Measurements from ENCODE around the gene MYCN.

Gene MYCN

GRCh38 chr2:15931319-15931890 lies 8.9 kb upstream of the MYCN start:
- DNase-seq, result no peak

GRCh38 chr2:15931950-15932349 lies 8.4 kb upstream of the MYCN start:
- DNase-seq, result no peak

- DNase-seq, result no peak
These were observed 7.8 kb upstream of the MYCN start for GRCh38 chr2:15932394-15933183.

- DNase-seq, result no peak
These were observed 7.0 kb upstream of the MYCN start for GRCh38 chr2:15933184-15933845.

GRCh38 chr2:15934291-15934945 lies 5.9 kb upstream of the MYCN start:
- no peak for DNase-seq

- DNase-seq, result no peak
These were observed 5.2 kb upstream of the MYCN start for GRCh38 chr2:15935189-15935588.

GRCh38 chr2:15935675-15936074 lies 4.7 kb upstream of the MYCN start:
- no peak for DNase-seq

- no peak for DNase-seq
These were observed 3.9 kb upstream of the MYCN start for GRCh38 chr2:15936277-15937104.

GRCh38 chr2:15937105-15937881 lies 3.1 kb upstream of the MYCN start:
- no peak for DNase-seq

GRCh38 chr2:15937882-15938802 lies 2.2 kb upstream of the MYCN start:
- no peak for DNase-seq

- no peak for DNase-seq
These were observed 1.4 kb upstream of the MYCN start for GRCh38 chr2:15938803-15939555.

- peak in 2 of 4 experiments; percentile 67 to 87 for DNase-seq
These were observed 845 bp upstream of the MYCN start for GRCh38 chr2:15939556-15939853.

GRCh38 chr2:15940661-15941480 lies 521 bp downstream of the MYCN start:
- DNase-seq, result peak in 3 of 4 experiments; percentile 12 to 44 (median 42)

GRCh38 chr2:15941481-15941850 lies 1.1 kb downstream of the MYCN start:
- DNase-seq, result peak in 1 of 4 experiments; percentile 14

GRCh38 chr2:15941871-15942710 lies 1.7 kb downstream of the MYCN start:
- DNase-seq, result peak in 3 of 4 experiments; percentile 17 to 57 (median 47)

GRCh38 chr2:15942711-15943345 lies 2.5 kb downstream of the MYCN start:
- no peak for DNase-seq
